A673 (cell line): Measurements from ENCODE around the gene TNP1. TPM values are rescaled to one million over a fixed set of nuclear protein-coding genes. Genes with fewer than 3 reads are reported as not detected.
A peak's percentile ranks its signal among the peaks of the same experiment; 100 is the strongest.

Source experiments
- BruUV-seq: library from RNA; stranded (reverse); fragments of 400-500 nt; replicated peaks from 2 replicates; lab custom pipeline; 2021; lab: Mats Ljungman, UMichigan
- CTCF ChIA-PET: fragments of 300-600 bp; sonication (Branson Sonifier 250); formaldehyde crosslinking; loops from one replicate; lab custom pipeline; 2022; ENCODE audit warnings: antibody characterized with exemption; lab: Charles Lee
- POLR2A ChIA-PET: fragments of 300-600 bp; sonication (Branson Sonifier 250); formaldehyde crosslinking; loops from one replicate; lab custom pipeline; 2022; ENCODE audit warnings: antibody characterized with exemption; ENCODE audit not compliant: low non-redundant PET; lab: Charles Lee
- DNase-seq: peaks from one replicate; pipeline ENCODE4 v3.0.0-alpha.2; 2015; ENCODE audit warnings: low spot score
- H3K27ac ChIP-seq: fragments of 200-600 bp; sonication (generic); 2 replicates; pipeline ENCODE4 v1.5.1; 2016; ENCODE audit warnings: mixed run types, low read depth, mild to moderate bottlenecking, mixed read lengths, antibody characterized with exemption, low read length; ENCODE audit not compliant: poor library complexity, severe bottlenecking
- H3K27me3 ChIP-seq: fragments of 200-600 bp; sonication (generic); replicated peaks from 2 replicates; pipeline ENCODE4 v1.6.1; 2017; ENCODE audit warnings: mixed run types, low read depth, mild to moderate bottlenecking, mixed read lengths, antibody characterized with exemption, low read length; ENCODE audit not compliant: insufficient read depth, poor library complexity
- H3K36me3 ChIP-seq: fragments of 200-600 bp; sonication (generic); 2 replicates; pipeline ENCODE4 v1.6.1; 2016; ENCODE audit warnings: mixed run types, mild to moderate bottlenecking, mixed read lengths, antibody characterized with exemption, low read length; ENCODE audit not compliant: insufficient read depth, poor library complexity, severe bottlenecking
- H3K4me1 ChIP-seq: fragments of 200-600 bp; sonication (generic); 2 replicates; pipeline ENCODE4 v1.6.1; 2017; ENCODE audit warnings: mixed run types, mild to moderate bottlenecking, mixed read lengths, antibody characterized with exemption, low read length; ENCODE audit not compliant: insufficient read depth, poor library complexity, severe bottlenecking
- H3K4me3 ChIP-seq: fragments of 200-600 bp; sonication (generic); 2 replicates; pipeline ENCODE4 v1.5.1; 2016; ENCODE audit warnings: low read depth, mixed run types, mild to moderate bottlenecking, mixed read lengths, low read length; ENCODE audit not compliant: poor library complexity, severe bottlenecking
- H3K9me3 ChIP-seq: fragments of 200-600 bp; sonication (generic); 2 replicates; pipeline ENCODE4 v1.6.1; 2016; ENCODE audit warnings: mixed run types, low read depth, mild to moderate bottlenecking, mixed read lengths, antibody characterized with exemption, low read length; ENCODE audit not compliant: poor library complexity, severe bottlenecking
- EZH2 ChIP-seq: fragments of 200-600 bp; sonication (generic); IDR thresholded peaks from 2 replicates; pipeline ENCODE4 v1.6.1; 2017; ENCODE audit warnings: borderline replicate concordance, low read depth, mild to moderate bottlenecking, mixed read lengths, antibody characterized with exemption, low read length; ENCODE audit not compliant: poor library complexity, severe bottlenecking
- intact Hi-C: fragments of 100-400 bp; cut with micrococcal nuclease; formaldehyde crosslinking; loops from one replicate; pipeline ENCODE4 v1.10.0; 2022; ENCODE audit not compliant: unreplicated experiment
- total RNA-seq: library from RNA; stranded (reverse); gene quantifications from 2 replicates; pipeline ENCODE4 v1.2.3, GENCODE V29; 2021
- TF ChIP-seq, protein P1 (sequence below): fragments of 300-800, 200-600 bp; sonication (generic); conservative IDR thresholded peaks from 2 replicates; pipeline ENCODE4 v1.5.1; 2017; ENCODE audit warnings: low read depth, mild to moderate bottlenecking, antibody characterized with exemption, low read length, moderate library complexity, mixed read lengths

Gene TNP1
- total RNA-seq, 1 experiment from 2014 or later, result not detected

DNA sequence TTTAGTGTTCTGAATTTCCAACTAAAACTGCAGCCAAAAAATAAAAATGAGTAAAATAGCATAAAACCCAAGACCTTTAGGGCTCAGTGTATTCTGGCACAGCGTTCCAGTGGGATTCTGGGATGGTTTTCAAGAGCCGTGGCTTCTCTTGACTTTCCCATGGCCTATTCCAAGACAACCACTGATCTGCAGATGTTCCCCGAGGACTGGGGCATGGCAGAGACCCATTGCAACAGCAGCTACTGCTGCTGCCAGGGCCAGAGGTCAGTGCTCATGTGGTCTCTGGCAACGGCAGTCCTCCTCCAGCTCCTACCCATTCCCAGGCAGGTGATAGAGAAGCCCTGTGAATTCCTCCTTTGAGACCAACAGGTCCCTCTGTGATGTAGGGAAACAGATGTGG is 26.8 kb downstream of the TNP1 start:
- no peak for DNase-seq
- intact Hi-C loops, result no loop called here
- CTCF ChIA-PET, result no interaction called here
- Histone ChIP-seq H3K36me3 (no peaks in the 10 kb centered on the region), H3K27ac (no peak overlapping the region), H3K9me3 (no peaks in the 10 kb centered on the region), H3K27me3 (peaks cover 4% of the 10 kb centered on the region), H3K4me3 (no peak overlapping the region), H3K4me1 (no peaks in the 10 kb centered on the region)
- POLR2A ChIA-PET, result interaction anchor here (0.6 kb wide), 1 partner anchor 466 kb away, joined by 3 read pairs; no protein-coding TSS in a partner anchor
- TF ChIP-seq, protein P1, sequence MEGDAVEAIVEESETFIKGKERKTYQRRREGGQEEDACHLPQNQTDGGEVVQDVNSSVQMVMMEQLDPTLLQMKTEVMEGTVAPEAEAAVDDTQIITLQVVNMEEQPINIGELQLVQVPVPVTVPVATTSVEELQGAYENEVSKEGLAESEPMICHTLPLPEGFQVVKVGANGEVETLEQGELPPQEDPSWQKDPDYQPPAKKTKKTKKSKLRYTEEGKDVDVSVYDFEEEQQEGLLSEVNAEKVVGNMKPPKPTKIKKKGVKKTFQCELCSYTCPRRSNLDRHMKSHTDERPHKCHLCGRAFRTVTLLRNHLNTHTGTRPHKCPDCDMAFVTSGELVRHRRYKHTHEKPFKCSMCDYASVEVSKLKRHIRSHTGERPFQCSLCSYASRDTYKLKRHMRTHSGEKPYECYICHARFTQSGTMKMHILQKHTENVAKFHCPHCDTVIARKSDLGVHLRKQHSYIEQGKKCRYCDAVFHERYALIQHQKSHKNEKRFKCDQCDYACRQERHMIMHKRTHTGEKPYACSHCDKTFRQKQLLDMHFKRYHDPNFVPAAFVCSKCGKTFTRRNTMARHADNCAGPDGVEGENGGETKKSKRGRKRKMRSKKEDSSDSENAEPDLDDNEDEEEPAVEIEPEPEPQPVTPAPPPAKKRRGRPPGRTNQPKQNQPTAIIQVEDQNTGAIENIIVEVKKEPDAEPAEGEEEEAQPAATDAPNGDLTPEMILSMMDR, result no peak
- BruUV-seq, result no TSS peak

DNA sequence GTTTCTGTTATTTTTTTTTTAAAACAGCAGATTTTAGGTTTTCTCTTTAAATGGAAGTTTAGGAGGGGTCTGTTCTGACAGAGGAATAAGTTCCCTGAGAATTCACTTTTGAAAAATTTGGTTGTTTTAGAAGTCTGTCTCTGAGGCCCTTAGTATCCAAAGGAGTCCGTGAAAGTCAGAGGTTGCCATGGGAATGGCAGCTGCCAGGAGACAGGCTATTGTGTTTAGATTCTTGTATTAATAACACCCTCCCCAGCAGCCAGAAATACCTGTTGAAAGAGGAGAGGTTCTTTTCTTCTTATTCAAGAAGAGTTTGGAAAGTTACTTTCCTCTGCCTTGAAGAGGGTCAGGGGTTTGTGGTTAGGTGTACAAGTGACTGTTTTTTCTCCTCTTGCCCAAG is 29.5 kb downstream of the TNP1 start:
- Histone ChIP-seq H3K36me3 (no peaks in the 10 kb centered on the region), H3K27me3 (peaks cover 4% of the 10 kb centered on the region), H3K9me3 (no peaks in the 10 kb centered on the region), H3K27ac (no peak overlapping the region), H3K4me1 (no peaks in the 10 kb centered on the region), H3K4me3 (no peak overlapping the region)
- no peak for TF ChIP-seq EZH2
- TF ChIP-seq, protein P1, result no peak
- ChIA-PET POLR2A (no interaction called here), CTCF (no interaction called here)
- BruUV-seq, result no TSS peak
- intact Hi-C loops, result no loop called here
- DNase-seq, result no peak

DNA sequence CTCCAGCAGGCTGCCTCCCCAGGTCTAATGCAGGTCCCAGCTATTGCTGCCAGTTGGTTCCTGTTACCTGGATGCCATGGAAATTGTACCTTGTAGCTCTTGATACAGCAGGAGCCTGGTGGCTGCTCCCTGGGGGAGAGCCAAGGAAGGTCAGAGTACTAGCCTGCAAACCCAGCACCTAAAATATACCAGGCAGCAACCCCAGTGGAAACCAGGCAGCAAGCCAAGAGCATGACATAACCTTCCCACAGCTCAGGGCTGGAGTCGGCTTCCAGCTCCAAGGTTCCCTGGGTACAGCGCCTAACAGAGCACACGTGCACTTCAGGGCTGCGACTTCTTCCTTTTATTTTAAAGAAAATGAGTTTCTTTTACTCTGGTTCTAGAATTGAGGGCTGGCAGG is 30.3 kb downstream of the TNP1 start:
- ChIA-PET CTCF (no interaction called here), POLR2A (no interaction called here)
- DNase-seq, result peak; percentile 17
- H3K9me3 ChIP-seq, result no peaks in the 10 kb centered on the region
- H3K36me3 ChIP-seq, result no peaks in the 10 kb centered on the region
- no peak overlapping the region for H3K4me3 ChIP-seq
- TF ChIP-seq, protein P1, result no peak
- no peak for TF ChIP-seq EZH2
- intact Hi-C loops, result no loop called here
- no TSS peak for BruUV-seq
- no peaks in the 10 kb centered on the region for H3K4me1 ChIP-seq
- no peak overlapping the region for H3K27ac ChIP-seq
- H3K27me3 ChIP-seq, result peaks cover 4% of the 10 kb centered on the region
